ENCODE results near the gene ANKRD42. TPM values are rescaled to one million over a fixed set of nuclear protein-coding genes. Genes with fewer than 3 reads are reported as not detected.
A peak's percentile ranks its signal among the peaks of the same experiment; 100 is the strongest.

The ANKRD42 gene
- total RNA-seq, 1 experiment from 2014 or later = 5.4 TPM

- H3K27ac ChIP-seq (ENCODE audit: low read depth, low read length) = peak within 1 kb of the TSS; percentile 69
- DNase-seq (ENCODE audit: low read depth, low spot score) (peak; percentile 97), ATAC-seq (peak; percentile 92)
- no peaks in the 10 kb centered on the region for H3K36me3 ChIP-seq (ENCODE audit: control insufficient read depth in 1 of 2, insufficient read depth in 2 of 2, low read length in 2 of 2)
- peaks cover 23% of the 10 kb centered on the region for H3K79me2 ChIP-seq (ENCODE audit: insufficient read depth, low read length)
- peaks cover 0 to 16% of the 10 kb centered on the region in 2 experiments; a peak in 2 of 4 replicates for H3K4me1 ChIP-seq (ENCODE audit: control insufficient read depth in 1 of 2, insufficient read depth in 2 of 2, low read length in 2 of 2)
- RAD21 ChIA-PET (ENCODE audit: low non-redundant PET in 1 of 2, low total read pairs in 2 of 2, uncharacterized antibody in 2 of 2, unreplicated experiment in 2 of 2) = no interaction called here
- no peaks in the 10 kb centered on the region for H3K9me3 ChIP-seq (ENCODE audit: control insufficient read depth in 1 of 2, insufficient read depth in 1 of 2, low read depth in 1 of 2, low read length in 2 of 2)
- CTCF ChIA-PET = interaction anchor here (0.8 to 1.2 kb wide), 2 partner anchors 385 to 542 kb away, joined by 3 to 8 read pairs; partner anchors contain the start of genes DDIAS and PRCP
- intact Hi-C loops (cut with micrococcal nuclease) = loop anchor here (1.0 to 2.0 kb wide), 3 partner anchors 93 to 379 kb away; partner anchors contain the start of genes ANKRD42 and PCF11
- H3K9me2 ChIP-seq (ENCODE audit: insufficient read depth) = no peaks in the 10 kb centered on the region
- peak within 1 kb of the TSS; percentile 76 for H3K9ac ChIP-seq (ENCODE audit: low read length)
- no TSS peak for BruUV-seq (replicated peaks)
- peak within 1 kb of the TSS; percentile 56 to 63 for H3K4me3 ChIP-seq (replicated peaks in 1 of 2; ENCODE audit: low read depth in 1 of 2, low read length in 2 of 2)
- no peaks in the 10 kb centered on the region for H4K20me1 ChIP-seq (ENCODE audit: insufficient read depth)
- POLR2A ChIA-PET = interaction anchor here (0.8 to 1.2 kb wide), 5 partner anchors 9 to 386 kb away, joined by 3 to 4 read pairs (median 3); partner anchors contain the start of genes DDIAS, PCF11 and PRCP
- H2AFZ ChIP-seq (ENCODE audit: low read depth, low read length, poor library complexity, severe bottlenecking) = peak within 1 kb of the TSS; percentile 70
- H3K4me2 ChIP-seq (ENCODE audit: low read length) = peak within 1 kb of the TSS; percentile 80
- no peaks in the 10 kb centered on the region for H3K27me3 ChIP-seq (ENCODE audit: insufficient read depth, low read length)
- peak; percentile 78 for TF ChIP-seq CEBPB (IDR thresholded peaks at IDR 0.05; ENCODE audit: low read depth)
- TF ChIP-seq SRF (IDR thresholded peaks at IDR 0.05; ENCODE audit: low read depth) = no peak; the same call in 1 of the 2 replicates
- TF ChIP-seq EGR1 (IDR thresholded peaks at IDR 0.05; ENCODE audit: low read depth) = peak; percentile 67
- TF ChIP-seq ELF1 (IDR thresholded peaks at IDR 0.05; ENCODE audit: borderline replicate concordance, low read depth) = peak; percentile 86
- no peak for TF ChIP-seq REST (IDR thresholded peaks at IDR 0.05; ENCODE audit: low read depth)
- peak; percentile 44; the same call in 1 of the 2 replicates for TF ChIP-seq CBX3 (IDR thresholded peaks at IDR 0.05; ENCODE audit: low read depth)
- TF ChIP-seq TCF7L2 (IDR thresholded peaks at IDR 0.05; ENCODE audit: borderline replicate concordance, extremely low read depth, insufficient read depth, insufficient read length) = peak; percentile 28
- peak; percentile 60 for TF ChIP-seq SIN3A (IDR thresholded peaks at IDR 0.05; ENCODE audit: low read depth)
- TF ChIP-seq ATF3 (IDR thresholded peaks at IDR 0.05) = no peak
- no peak for TF ChIP-seq EZH2 (IDR thresholded peaks at IDR 0.05)
- peak; percentile 91 for TF ChIP-seq POLR2A (IDR thresholded peaks at IDR 0.05; ENCODE audit: borderline replicate concordance, extremely low read depth, insufficient read depth, insufficient read length)
- TF ChIP-seq ZFX (IDR thresholded peaks at IDR 0.05) = no peak
- TF ChIP-seq POLR2AphosphoS5 (IDR thresholded peaks at IDR 0.05; ENCODE audit: low read depth, low read length) = peak; percentile 94
- no peak for TF ChIP-seq RAD21 (IDR thresholded peaks at IDR 0.05; ENCODE audit: low read depth)
- TF ChIP-seq YY1 (IDR thresholded peaks at IDR 0.05; ENCODE audit: extremely low read depth, insufficient replicate concordance, low read depth, low read length) = peak; percentile 96
- TF ChIP-seq CTCF (IDR thresholded peaks at IDR 0.05 in 2 of 3, conservative IDR thresholded peaks at IDR 0.05 in 1 of 3; ENCODE audit: borderline replicate concordance in 1 of 3, insufficient read depth in 1 of 3, low read depth in 2 of 3, low read length in 2 of 3) = 0 out of 6 replicates have a peak, but pooled peaks of 1 of the 3 experiments have one; percentile 9
- no peak for TF ChIP-seq ZNF274 (IDR thresholded peaks at IDR 0.05; ENCODE audit: low read depth, low read length)
- TF ChIP-seq SP1 (IDR thresholded peaks at IDR 0.05; ENCODE audit: low read depth) = peak; percentile 47; the same call in 1 of the 2 replicates
- TF ChIP-seq FOSL1 (IDR thresholded peaks at IDR 0.05; ENCODE audit: low read depth) = no peak
These were observed 92.4 kb downstream of the ANKRD42 start, which contains the start of gene CCDC90B for GRCh38 chr11:83285771-83286528. TSS of gene CCDC90B (minus strand) at chr11:83286367. CDS start at chr11:83285972, 395 bp downstream.

Measured in HCT116 (cell line).